Measurements from ENCODE around the gene MLLT3. TPM values are rescaled to one million over a fixed set of nuclear protein-coding genes. Genes with fewer than 3 reads are reported as not detected.

The MLLT3 gene
- total RNA-seq, 1 experiment from 2014 or later: 7.0 TPM

DNA sequence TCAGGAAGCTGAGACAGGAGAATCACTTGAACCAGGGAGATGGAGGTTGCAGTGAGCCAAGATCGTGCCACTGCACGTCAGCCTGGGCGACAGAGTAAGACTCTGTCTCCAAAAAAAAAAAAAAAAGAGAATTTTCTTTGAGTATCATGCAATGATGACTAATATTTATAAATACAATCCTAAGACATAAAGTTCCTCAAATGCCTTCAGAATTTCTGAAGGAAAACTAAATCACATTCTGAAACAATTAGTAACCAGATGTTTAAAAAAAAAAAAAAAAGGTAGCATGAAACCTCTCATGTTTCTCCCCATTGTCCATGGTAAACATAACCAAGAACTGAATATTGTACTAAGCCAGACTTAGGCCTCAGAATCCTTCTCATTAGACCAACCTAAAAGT lies 23.1 kb downstream of the MLLT3 start:
- no peak for DNase-seq (ENCODE audit: low spot score)
- POLR2A ChIA-PET: no interaction called here

DNA sequence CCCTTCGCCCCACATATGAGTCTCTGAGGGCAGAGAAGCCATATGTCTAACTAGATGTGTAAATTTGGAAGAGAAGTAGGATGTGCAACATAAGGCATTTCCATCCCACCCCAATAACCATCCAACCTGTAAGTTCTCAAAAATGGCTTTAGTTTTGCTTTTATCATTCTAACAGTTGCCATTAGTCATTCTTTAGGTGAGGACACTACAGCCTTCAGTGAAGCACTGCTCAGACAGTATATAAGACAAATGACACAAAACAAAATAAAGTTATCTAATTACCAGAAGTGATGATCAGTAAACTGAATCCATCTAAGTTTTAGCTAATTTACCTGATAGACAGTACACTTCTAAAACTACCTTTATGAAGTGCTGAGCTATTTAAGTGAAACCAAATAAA lies 23.9 kb downstream of the MLLT3 start:
- ChIA-PET CTCF (no interaction called here), POLR2A (no interaction called here)
- Mint-ChIP-seq H3K27ac (no peak overlapping the region), H3K4me3 (no peak overlapping the region), H3K4me1 (peaks cover 19% of the 10 kb centered on the region), H3K9me3 (no peaks in the 10 kb centered on the region), H3K36me3 (no peaks in the 10 kb centered on the region), H3K27me3 (ENCODE audit: low read depth) (no peaks in the 10 kb centered on the region)
- DNase-seq (ENCODE audit: low spot score) (no peak), ATAC-seq (no peak)
- TF ChIP-seq, protein P1, sequence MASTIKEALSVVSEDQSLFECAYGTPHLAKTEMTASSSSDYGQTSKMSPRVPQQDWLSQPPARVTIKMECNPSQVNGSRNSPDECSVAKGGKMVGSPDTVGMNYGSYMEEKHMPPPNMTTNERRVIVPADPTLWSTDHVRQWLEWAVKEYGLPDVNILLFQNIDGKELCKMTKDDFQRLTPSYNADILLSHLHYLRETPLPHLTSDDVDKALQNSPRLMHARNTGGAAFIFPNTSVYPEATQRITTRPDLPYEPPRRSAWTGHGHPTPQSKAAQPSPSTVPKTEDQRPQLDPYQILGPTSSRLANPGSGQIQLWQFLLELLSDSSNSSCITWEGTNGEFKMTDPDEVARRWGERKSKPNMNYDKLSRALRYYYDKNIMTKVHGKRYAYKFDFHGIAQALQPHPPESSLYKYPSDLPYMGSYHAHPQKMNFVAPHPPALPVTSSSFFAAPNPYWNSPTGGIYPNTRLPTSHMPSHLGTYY (CRISPR knock-in tag; IDR thresholded peaks at IDR 0.05): no peak
- no peak for TF ChIP-seq SOX15 (CRISPR knock-in tag; IDR thresholded peaks at IDR 0.05)
- no peak for TF ChIP-seq CBFB (CRISPR knock-in tag; IDR thresholded peaks at IDR 0.05; ENCODE audit: low read depth)
- TF ChIP-seq, protein P2, sequence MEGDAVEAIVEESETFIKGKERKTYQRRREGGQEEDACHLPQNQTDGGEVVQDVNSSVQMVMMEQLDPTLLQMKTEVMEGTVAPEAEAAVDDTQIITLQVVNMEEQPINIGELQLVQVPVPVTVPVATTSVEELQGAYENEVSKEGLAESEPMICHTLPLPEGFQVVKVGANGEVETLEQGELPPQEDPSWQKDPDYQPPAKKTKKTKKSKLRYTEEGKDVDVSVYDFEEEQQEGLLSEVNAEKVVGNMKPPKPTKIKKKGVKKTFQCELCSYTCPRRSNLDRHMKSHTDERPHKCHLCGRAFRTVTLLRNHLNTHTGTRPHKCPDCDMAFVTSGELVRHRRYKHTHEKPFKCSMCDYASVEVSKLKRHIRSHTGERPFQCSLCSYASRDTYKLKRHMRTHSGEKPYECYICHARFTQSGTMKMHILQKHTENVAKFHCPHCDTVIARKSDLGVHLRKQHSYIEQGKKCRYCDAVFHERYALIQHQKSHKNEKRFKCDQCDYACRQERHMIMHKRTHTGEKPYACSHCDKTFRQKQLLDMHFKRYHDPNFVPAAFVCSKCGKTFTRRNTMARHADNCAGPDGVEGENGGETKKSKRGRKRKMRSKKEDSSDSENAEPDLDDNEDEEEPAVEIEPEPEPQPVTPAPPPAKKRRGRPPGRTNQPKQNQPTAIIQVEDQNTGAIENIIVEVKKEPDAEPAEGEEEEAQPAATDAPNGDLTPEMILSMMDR (IDR thresholded peaks at IDR 0.05): no peak
- no peak for TF ChIP-seq ZNF121 (CRISPR knock-in tag; IDR thresholded peaks at IDR 0.05)
- TF ChIP-seq NFATC4 (CRISPR knock-in tag; IDR thresholded peaks at IDR 0.05): no peak
- TF ChIP-seq, protein P3, sequence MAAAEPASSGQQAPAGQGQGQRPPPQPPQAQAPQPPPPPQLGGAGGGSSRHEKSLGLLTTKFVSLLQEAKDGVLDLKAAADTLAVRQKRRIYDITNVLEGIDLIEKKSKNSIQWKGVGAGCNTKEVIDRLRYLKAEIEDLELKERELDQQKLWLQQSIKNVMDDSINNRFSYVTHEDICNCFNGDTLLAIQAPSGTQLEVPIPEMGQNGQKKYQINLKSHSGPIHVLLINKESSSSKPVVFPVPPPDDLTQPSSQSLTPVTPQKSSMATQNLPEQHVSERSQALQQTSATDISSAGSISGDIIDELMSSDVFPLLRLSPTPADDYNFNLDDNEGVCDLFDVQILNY (CRISPR knock-in tag; IDR thresholded peaks at IDR 0.05): no peak
- TF ChIP-seq, protein P4, sequence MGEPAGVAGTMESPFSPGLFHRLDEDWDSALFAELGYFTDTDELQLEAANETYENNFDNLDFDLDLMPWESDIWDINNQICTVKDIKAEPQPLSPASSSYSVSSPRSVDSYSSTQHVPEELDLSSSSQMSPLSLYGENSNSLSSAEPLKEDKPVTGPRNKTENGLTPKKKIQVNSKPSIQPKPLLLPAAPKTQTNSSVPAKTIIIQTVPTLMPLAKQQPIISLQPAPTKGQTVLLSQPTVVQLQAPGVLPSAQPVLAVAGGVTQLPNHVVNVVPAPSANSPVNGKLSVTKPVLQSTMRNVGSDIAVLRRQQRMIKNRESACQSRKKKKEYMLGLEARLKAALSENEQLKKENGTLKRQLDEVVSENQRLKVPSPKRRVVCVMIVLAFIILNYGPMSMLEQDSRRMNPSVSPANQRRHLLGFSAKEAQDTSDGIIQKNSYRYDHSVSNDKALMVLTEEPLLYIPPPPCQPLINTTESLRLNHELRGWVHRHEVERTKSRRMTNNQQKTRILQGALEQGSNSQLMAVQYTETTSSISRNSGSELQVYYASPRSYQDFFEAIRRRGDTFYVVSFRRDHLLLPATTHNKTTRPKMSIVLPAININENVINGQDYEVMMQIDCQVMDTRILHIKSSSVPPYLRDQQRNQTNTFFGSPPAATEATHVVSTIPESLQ (CRISPR knock-in tag; IDR thresholded peaks at IDR 0.05): no peak
- TF ChIP-seq, protein P5, sequence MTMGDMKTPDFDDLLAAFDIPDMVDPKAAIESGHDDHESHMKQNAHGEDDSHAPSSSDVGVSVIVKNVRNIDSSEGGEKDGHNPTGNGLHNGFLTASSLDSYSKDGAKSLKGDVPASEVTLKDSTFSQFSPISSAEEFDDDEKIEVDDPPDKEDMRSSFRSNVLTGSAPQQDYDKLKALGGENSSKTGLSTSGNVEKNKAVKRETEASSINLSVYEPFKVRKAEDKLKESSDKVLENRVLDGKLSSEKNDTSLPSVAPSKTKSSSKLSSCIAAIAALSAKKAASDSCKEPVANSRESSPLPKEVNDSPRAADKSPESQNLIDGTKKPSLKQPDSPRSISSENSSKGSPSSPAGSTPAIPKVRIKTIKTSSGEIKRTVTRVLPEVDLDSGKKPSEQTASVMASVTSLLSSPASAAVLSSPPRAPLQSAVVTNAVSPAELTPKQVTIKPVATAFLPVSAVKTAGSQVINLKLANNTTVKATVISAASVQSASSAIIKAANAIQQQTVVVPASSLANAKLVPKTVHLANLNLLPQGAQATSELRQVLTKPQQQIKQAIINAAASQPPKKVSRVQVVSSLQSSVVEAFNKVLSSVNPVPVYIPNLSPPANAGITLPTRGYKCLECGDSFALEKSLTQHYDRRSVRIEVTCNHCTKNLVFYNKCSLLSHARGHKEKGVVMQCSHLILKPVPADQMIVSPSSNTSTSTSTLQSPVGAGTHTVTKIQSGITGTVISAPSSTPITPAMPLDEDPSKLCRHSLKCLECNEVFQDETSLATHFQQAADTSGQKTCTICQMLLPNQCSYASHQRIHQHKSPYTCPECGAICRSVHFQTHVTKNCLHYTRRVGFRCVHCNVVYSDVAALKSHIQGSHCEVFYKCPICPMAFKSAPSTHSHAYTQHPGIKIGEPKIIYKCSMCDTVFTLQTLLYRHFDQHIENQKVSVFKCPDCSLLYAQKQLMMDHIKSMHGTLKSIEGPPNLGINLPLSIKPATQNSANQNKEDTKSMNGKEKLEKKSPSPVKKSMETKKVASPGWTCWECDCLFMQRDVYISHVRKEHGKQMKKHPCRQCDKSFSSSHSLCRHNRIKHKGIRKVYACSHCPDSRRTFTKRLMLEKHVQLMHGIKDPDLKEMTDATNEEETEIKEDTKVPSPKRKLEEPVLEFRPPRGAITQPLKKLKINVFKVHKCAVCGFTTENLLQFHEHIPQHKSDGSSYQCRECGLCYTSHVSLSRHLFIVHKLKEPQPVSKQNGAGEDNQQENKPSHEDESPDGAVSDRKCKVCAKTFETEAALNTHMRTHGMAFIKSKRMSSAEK (CRISPR knock-in tag; IDR thresholded peaks at IDR 0.05; ENCODE audit: borderline replicate concordance): no peak
- no peak for TF ChIP-seq ELF4 (CRISPR knock-in tag; IDR thresholded peaks at IDR 0.05; ENCODE audit: low read depth)
- TF ChIP-seq, protein P6, sequence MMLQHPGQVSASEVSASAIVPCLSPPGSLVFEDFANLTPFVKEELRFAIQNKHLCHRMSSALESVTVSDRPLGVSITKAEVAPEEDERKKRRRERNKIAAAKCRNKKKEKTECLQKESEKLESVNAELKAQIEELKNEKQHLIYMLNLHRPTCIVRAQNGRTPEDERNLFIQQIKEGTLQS (CRISPR knock-in tag; conservative IDR thresholded peaks at IDR 0.05): no peak
- TF ChIP-seq, protein P7, sequence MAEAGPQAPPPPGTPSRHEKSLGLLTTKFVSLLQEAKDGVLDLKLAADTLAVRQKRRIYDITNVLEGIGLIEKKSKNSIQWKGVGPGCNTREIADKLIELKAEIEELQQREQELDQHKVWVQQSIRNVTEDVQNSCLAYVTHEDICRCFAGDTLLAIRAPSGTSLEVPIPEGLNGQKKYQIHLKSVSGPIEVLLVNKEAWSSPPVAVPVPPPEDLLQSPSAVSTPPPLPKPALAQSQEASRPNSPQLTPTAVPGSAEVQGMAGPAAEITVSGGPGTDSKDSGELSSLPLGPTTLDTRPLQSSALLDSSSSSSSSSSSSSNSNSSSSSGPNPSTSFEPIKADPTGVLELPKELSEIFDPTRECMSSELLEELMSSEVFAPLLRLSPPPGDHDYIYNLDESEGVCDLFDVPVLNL (CRISPR knock-in tag; IDR thresholded peaks at IDR 0.05; ENCODE audit: borderline replicate concordance, low read depth): no peak
- no peak for TF ChIP-seq ZNF671 (CRISPR knock-in tag; IDR thresholded peaks at IDR 0.05)

More for the DNA sequence above, 23.1 kb downstream of the MLLT3 start:
- Mint-ChIP-seq H3K27ac (no peak overlapping the region), H3K36me3 (no peaks in the 10 kb centered on the region), H3K27me3 (ENCODE audit: low read depth) (no peaks in the 10 kb centered on the region), H3K4me3 (no peak overlapping the region), H3K4me1 (peaks cover 27% of the 10 kb centered on the region), H3K9me3 (no peaks in the 10 kb centered on the region)
- TF ChIP-seq, protein P8, sequence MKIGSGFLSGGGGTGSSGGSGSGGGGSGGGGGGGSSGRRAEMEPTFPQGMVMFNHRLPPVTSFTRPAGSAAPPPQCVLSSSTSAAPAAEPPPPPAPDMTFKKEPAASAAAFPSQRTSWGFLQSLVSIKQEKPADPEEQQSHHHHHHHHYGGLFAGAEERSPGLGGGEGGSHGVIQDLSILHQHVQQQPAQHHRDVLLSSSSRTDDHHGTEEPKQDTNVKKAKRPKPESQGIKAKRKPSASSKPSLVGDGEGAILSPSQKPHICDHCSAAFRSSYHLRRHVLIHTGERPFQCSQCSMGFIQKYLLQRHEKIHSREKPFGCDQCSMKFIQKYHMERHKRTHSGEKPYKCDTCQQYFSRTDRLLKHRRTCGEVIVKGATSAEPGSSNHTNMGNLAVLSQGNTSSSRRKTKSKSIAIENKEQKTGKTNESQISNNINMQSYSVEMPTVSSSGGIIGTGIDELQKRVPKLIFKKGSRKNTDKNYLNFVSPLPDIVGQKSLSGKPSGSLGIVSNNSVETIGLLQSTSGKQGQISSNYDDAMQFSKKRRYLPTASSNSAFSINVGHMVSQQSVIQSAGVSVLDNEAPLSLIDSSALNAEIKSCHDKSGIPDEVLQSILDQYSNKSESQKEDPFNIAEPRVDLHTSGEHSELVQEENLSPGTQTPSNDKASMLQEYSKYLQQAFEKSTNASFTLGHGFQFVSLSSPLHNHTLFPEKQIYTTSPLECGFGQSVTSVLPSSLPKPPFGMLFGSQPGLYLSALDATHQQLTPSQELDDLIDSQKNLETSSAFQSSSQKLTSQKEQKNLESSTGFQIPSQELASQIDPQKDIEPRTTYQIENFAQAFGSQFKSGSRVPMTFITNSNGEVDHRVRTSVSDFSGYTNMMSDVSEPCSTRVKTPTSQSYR (CRISPR knock-in tag; IDR thresholded peaks at IDR 0.05): no peak
- TF ChIP-seq FOXJ3 (CRISPR knock-in tag; IDR thresholded peaks at IDR 0.05; ENCODE audit: borderline replicate concordance) (no peak), HMGA2 (CRISPR knock-in tag; IDR thresholded peaks at IDR 0.05) (no peak), RELA (CRISPR knock-in tag; IDR thresholded peaks at IDR 0.05; ENCODE audit: borderline replicate concordance) (no peak), ZNF396 (CRISPR knock-in tag; IDR thresholded peaks at IDR 0.05; ENCODE audit: borderline replicate concordance) (no peak), SMAD3 (CRISPR knock-in tag; IDR thresholded peaks at IDR 0.05; ENCODE audit: borderline replicate concordance) (no peak), ZNF317 (CRISPR knock-in tag; IDR thresholded peaks at IDR 0.05; ENCODE audit: borderline replicate concordance, low read depth) (no peak), ETV6 (CRISPR knock-in tag; IDR thresholded peaks at IDR 0.05) (no peak), ZNF671 (CRISPR knock-in tag; IDR thresholded peaks at IDR 0.05) (no peak)
- TF ChIP-seq, protein P9, sequence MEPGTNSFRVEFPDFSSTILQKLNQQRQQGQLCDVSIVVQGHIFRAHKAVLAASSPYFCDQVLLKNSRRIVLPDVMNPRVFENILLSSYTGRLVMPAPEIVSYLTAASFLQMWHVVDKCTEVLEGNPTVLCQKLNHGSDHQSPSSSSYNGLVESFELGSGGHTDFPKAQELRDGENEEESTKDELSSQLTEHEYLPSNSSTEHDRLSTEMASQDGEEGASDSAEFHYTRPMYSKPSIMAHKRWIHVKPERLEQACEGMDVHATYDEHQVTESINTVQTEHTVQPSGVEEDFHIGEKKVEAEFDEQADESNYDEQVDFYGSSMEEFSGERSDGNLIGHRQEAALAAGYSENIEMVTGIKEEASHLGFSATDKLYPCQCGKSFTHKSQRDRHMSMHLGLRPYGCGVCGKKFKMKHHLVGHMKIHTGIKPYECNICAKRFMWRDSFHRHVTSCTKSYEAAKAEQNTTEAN (CRISPR knock-in tag; IDR thresholded peaks at IDR 0.05): no peak
- CTCF ChIA-PET: no interaction called here
- no peak for ATAC-seq
